HG03280 (cell line): ENCODE data around the gene KIF22.

Source experiments
- ATAC-seq: cut with Tn5 transposase; IDR thresholded peaks from one replicate; pipeline ENCODE4 v1.9.1; 2021; ENCODE audit warnings: mild to moderate bottlenecking, moderate library complexity; ENCODE audit not compliant: unreplicated experiment

Gene KIF22

DNA sequence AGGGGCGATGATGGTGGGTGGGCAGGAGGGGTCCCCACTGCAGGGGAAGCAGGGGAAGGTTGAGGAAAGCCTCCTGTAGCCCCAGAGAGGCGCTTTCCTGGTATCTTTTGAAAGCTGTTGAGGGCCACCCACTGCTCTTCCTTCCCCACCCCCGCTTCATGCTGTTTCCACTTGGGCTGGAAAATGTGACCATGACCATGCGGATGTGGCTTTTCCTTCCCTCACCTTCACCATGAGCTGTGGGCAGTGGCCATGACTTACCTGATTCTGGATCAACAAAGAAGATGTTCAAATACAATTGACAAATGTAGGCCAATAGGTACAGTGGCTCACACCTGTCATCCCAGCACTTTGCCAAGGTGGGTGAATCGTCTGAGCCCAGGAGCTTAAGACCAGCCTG lies 43.5 kb downstream of the KIF22 start:
- no peak for ATAC-seq

DNA sequence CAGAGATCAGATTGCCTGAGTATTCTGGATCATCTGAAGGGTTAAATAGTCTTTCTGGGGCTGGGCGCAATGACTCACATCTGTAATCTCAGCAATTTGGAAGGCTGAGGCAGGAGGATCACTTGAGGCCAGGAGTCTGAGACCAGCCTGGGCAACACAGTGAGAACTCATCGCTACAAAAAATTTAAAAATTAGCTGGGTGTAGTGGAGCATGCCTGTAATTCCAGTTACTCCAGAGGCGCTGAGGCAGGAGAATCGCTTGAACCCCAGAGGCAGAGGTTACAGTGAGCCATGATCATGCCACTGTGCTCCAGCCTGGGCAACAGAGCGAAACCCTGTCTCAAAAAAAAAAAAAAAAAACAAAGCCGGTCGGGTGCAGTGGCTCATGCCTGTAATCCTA lies 45.4 kb downstream of the KIF22 start:
- no peak for ATAC-seq

DNA sequence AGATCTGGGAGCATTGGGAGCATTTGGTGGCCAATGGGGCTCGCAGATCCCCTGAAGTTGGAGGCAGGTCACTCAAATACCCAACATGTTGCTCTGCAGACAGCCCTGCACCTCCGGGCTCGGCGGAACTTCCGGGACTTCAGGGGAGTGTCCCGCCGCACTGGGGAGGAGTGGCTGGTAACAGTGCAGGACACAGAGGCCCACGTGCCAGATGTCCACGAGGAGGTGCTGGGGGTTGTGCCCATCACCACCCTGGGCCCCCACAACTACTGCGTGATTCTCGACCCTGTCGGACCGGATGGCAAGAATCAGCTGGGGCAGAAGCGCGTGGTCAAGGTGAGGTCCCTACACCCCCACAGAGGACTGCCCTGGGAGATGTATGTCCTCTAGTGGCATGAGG lies 46.1 kb downstream of the KIF22 start:
- ATAC-seq = no peak

DNA sequence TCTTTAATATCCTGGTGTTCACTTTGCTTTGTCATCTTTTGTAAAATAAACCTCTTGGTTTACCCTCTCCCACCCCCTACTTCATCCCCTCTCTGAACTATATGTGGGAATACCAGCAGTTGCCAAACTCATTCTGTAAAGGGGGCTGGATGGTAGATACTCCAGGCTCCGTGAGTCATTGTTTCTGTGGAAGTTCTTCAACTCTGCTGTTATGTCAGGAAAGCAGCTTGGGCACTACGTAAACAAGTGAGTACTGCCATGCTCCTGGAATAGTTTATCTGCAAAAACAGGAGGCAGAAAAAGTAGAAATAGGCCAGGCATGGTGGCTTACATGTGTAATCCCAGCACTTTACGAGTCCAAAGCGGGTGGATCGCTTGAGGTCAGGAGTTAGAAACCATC lies 47.3 kb downstream of the KIF22 start:
- ATAC-seq = no peak

DNA sequence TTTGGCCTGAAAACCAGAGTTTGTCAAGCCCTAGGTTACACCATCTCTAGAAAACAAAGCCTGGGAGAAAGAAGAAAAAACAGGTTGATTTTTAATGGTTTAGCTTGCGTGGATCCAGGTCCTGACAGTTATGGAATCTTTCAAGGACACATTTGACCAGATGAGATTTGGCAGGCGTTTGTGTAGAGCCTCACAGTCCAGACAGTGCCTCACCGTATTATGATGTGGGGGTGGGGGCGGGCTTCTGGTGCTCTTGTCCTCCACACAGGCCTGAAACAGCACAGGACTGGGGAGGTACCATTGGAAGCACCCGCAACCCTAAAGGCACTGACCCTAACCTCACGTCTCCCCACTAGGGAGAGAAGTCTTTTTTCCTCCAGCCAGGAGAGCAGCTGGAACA lies 49.3 kb downstream of the KIF22 start:
- ATAC-seq = no peak

DNA sequence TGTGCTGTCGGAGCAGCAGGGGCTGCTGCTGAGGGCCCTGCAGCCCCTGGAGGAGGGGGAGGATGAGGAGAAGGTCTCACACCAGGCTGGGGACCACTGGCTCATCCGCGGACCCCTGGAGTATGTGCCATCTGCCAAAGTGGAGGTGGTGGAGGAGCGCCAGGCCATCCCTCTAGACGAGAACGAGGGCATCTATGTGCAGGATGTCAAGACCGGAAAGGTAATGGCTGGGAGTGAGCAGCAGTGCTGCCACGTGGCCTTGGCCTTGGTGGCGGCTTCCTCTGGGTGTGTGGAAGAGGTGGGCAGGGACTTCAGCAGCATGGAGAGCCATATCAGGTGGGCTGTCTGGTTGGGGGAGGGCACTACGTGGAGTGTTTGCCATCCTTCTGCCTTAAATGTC lies 49.7 kb downstream of the KIF22 start:
- ATAC-seq = no peak

DNA sequence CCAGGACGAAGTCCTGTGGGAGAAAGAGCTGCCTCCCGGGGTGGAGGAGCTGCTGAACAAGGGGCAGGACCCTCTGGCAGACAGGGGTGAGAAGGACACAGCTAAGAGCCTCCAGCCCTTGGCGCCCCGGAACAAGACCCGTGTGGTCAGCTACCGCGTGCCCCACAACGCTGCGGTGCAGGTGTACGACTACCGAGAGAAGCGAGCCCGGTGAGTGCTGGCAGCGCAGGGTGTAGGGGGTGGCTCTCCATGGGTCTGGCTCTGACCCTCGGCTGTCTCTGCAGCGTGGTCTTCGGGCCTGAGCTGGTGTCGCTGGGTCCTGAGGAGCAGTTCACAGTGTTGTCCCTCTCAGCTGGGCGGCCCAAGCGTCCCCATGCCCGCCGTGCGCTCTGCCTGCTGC lies 51.1 kb downstream of the KIF22 start:
- ATAC-seq = no peak

DNA sequence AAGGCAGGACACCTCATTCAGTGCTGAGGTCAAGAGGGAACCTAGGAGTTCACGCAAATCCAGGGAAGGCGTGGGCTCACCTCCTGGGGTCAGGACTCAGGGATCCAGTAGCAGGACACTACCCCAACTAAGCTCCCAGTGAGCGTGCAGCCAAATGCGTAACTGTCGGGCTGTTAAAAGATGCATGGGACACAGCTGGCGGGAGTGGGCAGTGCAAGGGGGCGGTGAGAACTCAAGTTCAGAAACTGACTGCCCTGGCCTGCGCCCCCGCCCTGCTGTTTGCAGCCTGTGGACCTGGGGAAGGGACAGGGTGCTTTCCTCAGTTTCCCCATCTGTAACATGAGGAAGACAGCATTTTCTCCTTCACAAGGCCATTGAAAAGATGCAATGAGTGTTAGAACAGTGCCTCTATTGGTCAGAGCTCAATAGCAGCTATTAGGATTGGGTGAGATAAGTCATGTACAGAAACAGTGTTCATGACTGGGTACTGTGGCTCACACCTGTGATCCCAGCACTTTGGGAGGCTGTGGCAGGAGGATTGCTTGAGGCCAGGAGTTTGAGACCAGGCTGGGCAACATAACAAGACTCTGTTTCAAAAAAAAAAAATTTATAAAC lies 52.3 kb downstream of the KIF22 start:
- no peak for ATAC-seq

DNA sequence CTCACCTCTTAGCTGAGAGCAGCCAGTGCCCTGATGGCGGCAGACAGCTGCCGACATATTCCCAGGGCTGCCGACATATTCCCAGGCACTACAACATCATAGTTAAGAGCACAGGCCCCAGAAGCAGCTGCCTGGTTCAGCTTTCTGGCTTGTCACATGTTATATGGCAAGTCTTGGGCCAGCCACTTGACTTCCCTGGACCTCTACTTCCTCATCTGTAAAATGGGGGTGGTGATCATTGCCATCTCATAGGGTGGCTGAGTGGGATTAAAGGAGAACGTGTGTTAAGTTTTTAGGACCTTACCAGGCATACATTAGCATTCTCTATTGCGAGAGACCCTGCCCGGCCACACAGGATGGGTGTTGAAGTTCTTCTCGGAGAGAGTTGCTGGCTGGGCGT lies 53.4 kb downstream of the KIF22 start:
- ATAC-seq = no peak

DNA sequence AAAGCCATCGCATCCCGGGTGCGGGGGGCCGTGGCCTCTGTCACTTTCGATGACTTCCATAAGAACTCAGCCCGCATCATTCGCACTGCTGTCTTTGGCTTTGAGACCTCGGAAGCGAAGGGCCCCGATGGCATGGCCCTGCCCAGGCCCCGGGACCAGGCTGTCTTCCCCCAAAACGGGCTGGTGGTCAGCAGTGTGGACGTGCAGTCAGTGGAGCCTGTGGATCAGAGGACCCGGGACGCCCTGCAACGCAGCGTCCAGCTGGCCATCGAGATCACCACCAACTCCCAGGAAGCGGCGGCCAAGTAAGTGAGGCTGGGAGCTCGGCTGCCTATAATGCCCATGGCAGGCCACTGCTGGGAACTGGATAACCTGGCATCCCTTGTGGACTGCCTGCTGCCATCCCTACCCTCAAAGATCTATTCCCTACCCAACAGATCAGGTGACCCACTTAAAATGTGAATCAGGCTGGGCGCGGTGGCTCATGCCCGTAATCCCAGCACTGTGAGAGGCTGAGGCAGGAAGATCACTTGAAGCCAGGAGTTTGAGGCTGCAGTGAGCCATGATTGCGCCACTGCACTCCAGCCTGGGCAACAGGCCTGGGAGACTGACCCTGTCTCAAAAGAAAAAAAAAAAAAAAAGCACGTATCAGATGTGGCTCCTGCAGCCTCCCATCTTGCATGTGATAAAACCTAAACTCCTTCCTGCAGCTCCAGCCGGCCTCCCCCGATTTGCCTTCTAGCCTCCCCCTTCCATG lies 54.2 kb downstream of the KIF22 start:
- no peak for ATAC-seq

DNA sequence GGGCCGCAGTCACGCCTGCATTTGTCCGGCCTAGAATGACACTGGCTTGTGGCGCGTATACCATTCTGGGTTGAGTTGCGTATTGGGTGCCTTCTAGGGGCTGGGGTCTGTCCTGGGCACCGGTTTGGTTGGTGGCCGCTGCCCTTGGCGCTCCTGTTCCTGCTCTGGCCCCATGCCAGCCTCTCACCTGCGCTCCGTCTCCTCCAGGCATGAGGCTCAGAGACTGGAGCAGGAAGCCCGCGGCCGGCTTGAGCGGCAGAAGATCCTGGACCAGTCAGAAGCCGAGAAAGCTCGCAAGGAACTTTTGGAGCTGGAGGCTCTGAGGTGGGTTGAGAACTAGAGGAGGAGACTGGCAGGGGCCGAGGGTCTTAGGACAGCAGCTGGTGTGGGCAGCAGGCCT lies 55.1 kb downstream of the KIF22 start:
- ATAC-seq = no peak

DNA sequence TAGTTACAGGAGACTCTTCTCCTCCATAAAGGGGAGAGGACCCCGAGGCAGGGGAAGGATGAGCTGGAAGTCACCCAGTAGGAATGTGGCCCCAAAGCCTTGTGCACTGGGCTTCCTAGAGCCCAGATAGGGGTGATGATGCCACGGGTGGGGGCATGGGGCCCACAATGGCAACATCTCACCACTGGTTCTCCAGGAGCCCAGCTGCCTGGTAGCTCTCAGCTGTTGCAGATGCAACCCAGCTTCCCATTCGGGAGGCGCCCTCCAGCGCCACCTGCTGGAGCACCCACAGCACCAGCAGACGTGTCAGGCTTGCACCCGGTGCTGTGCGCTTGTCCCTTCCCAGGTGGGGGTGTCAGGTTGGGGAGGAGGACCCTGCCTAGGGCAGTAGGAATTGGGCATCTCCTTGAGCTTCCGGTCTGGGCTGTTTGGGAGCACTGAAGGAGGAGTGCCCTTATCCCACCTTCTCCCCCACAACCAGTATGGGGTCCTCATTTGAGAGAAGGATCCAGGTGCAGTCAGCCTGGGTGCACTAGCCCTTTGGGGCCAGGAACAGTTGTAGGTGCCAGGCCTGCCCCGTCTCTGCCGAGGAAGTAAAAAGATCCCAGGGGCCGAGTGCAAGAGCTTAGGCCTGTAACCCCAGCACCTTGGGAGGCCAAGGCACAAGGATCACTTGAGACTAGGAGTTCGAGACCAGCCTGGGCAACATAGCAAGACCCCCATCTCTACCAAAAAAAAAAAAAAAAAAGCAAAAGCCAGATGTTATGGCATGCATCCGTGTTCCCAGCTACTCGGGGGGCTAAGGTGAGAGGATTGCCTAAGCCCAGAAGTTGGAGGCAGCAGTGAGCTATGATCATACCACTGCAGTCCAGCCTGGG lies 58.1 kb downstream of the KIF22 start:
- peak; percentile 64 for ATAC-seq

DNA sequence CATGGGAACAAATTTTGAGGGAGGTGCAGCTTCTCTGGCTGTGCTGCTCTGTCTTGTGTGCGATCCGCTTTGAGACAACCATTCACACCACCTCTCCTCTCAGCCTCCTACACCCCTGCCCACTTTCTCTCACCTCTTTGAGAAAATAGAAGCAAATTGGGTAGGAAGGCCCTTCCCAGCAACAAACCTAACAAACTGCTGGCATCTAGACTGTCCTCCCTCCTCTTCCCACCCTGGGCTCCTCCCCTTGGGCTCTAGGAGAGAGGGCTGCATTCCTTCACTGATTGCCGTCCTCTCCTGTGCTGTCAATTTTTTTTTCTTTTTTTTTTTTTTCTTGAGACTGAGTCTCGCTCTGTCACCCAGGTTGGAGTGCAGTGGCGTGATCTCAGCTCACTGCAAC lies 59.0 kb downstream of the KIF22 start:
- ATAC-seq = no peak

DNA sequence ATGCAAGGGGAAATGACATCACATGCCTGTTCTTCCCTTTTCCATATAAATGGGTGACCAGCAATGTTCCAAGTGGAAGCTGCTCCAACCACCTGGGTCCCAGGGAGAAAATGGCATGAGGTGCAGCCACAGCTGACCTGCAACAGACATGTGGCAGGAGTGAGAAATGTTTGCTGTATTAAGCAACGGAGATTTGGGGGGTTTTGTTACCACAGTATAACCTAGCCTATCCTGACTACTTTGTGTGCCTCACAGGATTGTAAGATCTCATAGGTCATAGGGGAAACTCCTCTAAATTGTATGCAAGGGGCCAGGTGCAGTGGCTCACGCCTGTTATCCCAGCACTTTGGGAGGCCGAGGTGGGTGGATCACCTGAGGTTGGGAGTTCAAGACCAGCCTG lies 60.4 kb downstream of the KIF22 start:
- ATAC-seq = no peak

DNA sequence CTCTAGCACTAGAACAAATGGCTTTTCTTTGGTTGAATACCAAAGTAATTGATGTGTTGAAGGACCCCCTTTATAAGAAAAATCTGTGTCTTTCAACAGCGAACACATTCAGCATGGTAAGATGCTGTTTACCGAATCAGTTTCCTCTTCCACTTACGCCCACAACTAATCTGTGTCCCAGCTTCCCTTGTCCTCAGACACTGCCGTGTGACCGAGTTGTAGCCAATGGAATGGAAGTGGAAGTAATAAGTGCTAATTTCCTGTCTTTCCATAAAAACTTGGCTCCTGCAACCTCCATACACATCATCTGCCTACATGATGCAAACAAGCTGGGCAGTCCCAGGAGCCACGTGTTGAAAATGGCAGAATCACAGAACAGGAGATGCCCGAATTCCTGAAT lies 62.1 kb downstream of the KIF22 start:
- ATAC-seq = no peak

DNA sequence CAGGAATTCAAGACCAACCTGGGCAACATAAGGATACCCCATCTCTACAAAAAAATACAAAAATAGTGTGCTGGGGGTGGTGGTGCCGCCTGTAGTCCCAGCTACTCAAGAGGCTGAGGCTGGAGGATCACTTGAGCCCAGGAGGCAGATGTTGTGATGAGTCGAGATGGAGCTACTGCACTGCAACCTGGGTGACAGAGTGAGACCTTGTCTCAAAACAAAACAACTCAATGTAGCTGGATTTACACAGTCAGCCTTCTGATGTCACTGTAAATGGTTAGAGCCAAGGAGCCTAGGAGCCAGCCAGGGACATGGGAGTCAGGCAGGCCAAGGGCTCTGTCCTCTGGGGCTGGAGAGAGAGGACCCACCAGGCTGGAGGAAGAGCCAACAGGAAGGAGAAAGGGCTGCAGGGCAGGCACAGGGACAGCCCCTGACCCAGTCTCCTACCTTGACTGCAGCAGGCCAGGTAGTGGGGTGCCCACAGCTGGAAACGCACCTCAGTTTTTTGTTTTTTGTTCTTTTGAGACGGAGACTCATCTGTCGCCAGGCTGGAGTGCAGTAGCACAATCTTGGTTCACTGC lies 64.1 kb downstream of the KIF22 start:
- no peak for ATAC-seq
